ENCODE measurements around the gene BEND5.

The BEND5 gene

GRCh38 chr1:48761411-48761810 lies 15.3 kb downstream of the BEND5 start:
- no peak for DNase-seq

DNA sequence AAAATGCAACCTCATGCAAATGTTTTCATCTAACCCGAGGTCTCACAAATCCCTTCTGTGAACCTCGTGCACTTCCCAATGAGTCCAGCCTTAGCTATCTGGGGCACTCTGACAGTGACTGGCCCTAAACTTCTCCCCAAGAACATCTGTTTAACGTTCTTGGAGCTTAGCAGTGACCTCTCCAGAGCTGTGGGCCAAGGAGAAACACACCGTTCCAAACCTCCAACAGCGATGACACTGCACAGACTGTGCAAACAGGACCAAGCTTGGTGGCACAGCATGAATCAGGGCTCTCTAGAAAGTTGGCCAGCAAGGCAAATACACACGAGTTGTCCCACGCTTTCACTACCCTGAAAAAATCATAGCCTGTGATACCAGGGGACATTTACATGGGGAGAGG lies 15.8 kb downstream of the BEND5 start:
- DNase-seq = no peak

GRCh38 chr1:48758976-48759375 lies 17.7 kb downstream of the BEND5 start:
- no peak for DNase-seq

GRCh38 chr1:48757363-48757762 lies 19.3 kb downstream of the BEND5 start:
- DNase-seq = no peak

- no peak for DNase-seq
These were observed 19.9 kb downstream of the BEND5 start for GRCh38 chr1:48756683-48757316.

GRCh38 chr1:48753293-48753692 lies 23.4 kb downstream of the BEND5 start:
- no peak for DNase-seq

GRCh38 chr1:48750109-48750508 lies 26.6 kb downstream of the BEND5 start:
- no peak for DNase-seq

DNA sequence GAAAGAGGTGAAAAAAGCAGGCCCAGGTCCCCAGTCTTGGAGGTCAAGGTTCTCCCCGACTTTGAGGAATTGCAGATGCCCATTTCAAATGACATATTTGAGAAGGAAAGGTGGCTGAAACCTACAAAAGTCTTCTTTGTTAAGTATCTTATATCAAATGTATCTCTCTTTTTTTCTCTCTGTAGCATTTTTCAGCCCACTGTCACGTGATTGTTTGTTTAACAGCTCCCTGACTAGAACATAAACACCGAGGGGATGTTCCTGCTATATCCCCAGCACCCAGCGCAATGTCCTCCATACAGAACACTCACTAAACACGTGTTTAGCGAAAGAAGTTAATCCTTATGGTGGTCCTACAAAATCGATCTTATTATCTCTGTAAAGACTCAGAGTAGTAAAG lies 27.6 kb downstream of the BEND5 start:
- DNase-seq = no peak

- DNase-seq = no peak
These were observed 29.8 kb downstream of the BEND5 start for GRCh38 chr1:48746906-48747305.

DNA sequence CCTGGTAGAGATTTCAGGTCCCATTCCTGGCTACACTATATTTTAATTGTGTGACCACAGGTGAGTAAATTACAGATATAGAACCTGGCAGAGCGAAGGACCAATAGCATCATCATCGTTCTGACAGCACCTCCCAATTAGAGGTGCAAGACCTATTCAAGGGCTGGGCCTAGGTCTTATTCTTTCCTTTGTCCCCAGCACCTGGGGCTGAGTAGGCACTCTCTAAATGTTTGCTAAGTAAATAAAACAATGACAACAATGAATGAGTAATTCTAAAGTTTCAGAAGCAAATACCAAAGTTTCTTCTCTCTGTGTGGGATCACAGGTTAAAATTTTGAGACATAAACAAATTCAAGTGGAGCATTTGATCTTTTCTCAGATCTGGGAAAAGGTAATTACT lies 32.7 kb downstream of the BEND5 start:
- no peak for DNase-seq

- DNase-seq = no peak
These were observed 33.2 kb downstream of the BEND5 start for GRCh38 chr1:48743480-48743879.

- no peak for DNase-seq
These were observed 35.3 kb downstream of the BEND5 start for GRCh38 chr1:48741380-48741779.

GRCh38 chr1:48740621-48741020 lies 36.1 kb downstream of the BEND5 start:
- no peak for DNase-seq

GRCh38 chr1:48739091-48739490 lies 37.6 kb downstream of the BEND5 start:
- no peak for DNase-seq

DNA sequence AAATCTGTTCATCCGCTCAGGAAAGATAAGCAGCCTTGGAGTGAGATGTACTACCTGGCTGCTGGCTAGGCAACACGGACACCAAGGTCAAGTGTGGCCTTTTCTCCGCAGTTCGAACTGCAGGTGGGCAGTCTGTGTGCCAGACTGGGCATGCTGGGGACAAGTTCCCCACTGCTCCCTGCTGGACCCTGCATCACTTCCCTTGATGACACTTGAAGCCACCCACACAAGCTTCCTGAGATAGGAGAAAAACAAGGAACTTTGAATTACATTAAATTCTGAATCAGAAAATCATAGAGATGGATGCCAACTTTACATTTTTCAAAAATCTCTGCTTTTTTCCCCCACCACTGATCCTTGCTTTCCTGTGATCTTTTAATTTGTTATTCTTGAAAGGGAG lies 38.3 kb downstream of the BEND5 start:
- DNase-seq = no peak

- DNase-seq = no peak
These were observed 40.9 kb downstream of the BEND5 start for GRCh38 chr1:48735796-48736195.

GRCh38 chr1:48730164-48730910 lies 46.4 kb downstream of the BEND5 start:
- no peak for DNase-seq

GRCh38 chr1:48728584-48728983 lies 48.1 kb downstream of the BEND5 start:
- DNase-seq = no peak

DNA sequence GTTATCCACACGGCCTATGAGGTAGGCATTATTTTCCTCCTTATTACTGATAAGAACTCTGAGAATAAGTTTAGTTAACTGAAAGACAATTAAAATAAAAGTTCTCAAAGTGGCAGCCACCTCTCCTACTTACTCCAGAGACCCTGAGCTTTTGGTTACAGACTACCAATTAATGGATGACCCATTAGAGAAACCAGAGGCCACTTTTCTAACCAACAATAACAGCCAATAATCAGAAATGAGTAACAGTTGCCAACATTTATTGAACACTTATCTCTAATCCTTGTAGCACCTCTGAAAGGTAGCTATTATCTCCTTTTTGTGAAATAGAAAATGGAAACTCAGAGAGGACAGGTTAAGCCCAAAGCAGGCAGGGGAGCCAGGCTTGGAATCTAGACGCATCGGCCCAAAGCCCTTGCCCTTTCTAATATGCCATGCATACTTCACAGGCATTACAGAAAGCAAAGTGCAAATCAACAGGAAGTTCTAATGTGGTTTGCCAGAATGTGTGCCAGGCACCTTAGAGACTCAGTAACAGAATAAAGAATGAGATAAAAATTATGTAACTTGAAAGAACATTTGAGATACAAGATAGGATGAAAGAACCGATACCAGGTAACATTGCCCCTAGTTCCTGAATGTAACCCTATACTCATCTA lies 50.0 kb downstream of the BEND5 start:
- DNase-seq = no peak

DNA sequence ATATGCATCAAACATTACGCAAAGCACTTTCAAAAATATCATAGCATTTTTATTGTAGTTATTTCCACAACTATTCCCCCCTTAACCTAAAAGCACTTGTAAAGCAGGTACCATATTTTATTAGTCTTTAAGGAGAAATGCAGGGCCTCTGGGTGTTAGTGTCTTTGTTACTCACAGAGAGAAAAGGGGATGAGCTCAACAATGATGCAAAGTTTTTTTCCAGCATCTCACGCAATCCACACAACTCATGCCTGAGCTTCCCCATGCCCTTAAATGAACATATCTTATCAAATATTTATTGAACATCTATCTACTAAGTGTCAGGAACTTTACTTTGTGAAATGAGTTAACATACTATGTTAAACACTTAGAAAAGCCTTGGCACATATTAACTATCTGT lies 50.6 kb downstream of the BEND5 start:
- no peak for DNase-seq

DNA sequence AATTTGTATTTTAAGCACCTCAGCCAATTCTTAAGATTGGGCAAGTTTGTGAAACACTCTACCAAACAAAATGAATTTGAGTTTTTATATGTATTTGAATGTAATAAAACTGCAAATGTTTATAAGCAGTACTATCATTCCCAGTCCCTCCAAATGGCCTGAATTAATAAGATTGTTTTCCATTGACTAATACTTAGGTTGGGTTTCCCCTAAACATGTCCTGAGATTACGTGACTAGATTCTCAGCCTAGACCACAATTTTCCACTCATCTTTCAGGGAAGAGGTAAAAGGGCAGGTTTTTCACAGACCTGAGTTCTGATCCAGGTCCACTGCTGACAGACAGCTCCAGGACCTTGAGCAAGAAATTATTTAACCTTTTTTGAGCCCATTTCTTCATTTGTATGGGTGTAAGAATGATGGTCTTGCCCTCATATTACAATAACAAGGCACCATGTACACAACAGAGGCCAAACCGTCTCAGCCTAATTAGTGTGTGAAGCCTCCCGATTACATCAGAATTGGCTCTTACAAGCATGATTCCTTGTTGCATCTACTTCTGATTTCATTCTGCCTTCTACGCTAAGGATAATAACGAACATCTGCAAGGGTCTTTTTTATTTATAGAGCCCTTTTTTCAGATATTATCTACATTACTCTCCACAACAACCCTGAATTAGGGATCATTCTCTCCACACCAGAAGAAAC lies 51.2 kb downstream of the BEND5 start:
- DNase-seq = no peak

- no peak for DNase-seq
These were observed 55.8 kb downstream of the BEND5 start for GRCh38 chr1:48720929-48721328.

- DNase-seq = no peak
These were observed 58.0 kb downstream of the BEND5 start for GRCh38 chr1:48718705-48719104.
